Measurements from ENCODE around the gene CC2D2A. TPM values are rescaled to one million over a fixed set of nuclear protein-coding genes. Genes with fewer than 3 reads are reported as not detected.

CC2D2A gene
- total RNA-seq, 1 experiment from 2014 or later: 10.2 TPM

GRCh38 chr4:15563871-15564270, 94.2 kb downstream of the CC2D2A start:
- DNase-seq (ENCODE audit: low spot score) (no peak), ATAC-seq (no peak)
- TF ChIP-seq ZNF317 (CRISPR knock-in tag; IDR thresholded peaks at IDR 0.05; ENCODE audit: borderline replicate concordance, low read depth): no peak
- no peak for TF ChIP-seq GABPB1 (CRISPR knock-in tag; IDR thresholded peaks at IDR 0.05)
- TF ChIP-seq RELA (CRISPR knock-in tag; IDR thresholded peaks at IDR 0.05; ENCODE audit: borderline replicate concordance): no peak
- no peak for TF ChIP-seq ELF4 (CRISPR knock-in tag; IDR thresholded peaks at IDR 0.05; ENCODE audit: low read depth)
- no peak for TF ChIP-seq EMX1 (CRISPR knock-in tag; IDR thresholded peaks at IDR 0.05)
- TF ChIP-seq ESRRA (CRISPR knock-in tag; IDR thresholded peaks at IDR 0.05; ENCODE audit: borderline replicate concordance): no peak
- no peak for TF ChIP-seq ZNF671 (CRISPR knock-in tag; IDR thresholded peaks at IDR 0.05)
- TF ChIP-seq PRRX2 (CRISPR knock-in tag; IDR thresholded peaks at IDR 0.05): no peak
- TF ChIP-seq JAZF1 (CRISPR knock-in tag; IDR thresholded peaks at IDR 0.05): no peak
- TF ChIP-seq ZNF121 (CRISPR knock-in tag; IDR thresholded peaks at IDR 0.05): no peak
- no peak for TF ChIP-seq CREM (CRISPR knock-in tag; IDR thresholded peaks at IDR 0.05)
- no peak for TF ChIP-seq ZNF396 (CRISPR knock-in tag; IDR thresholded peaks at IDR 0.05; ENCODE audit: borderline replicate concordance)
- no peak for TF ChIP-seq HMGA2 (CRISPR knock-in tag; IDR thresholded peaks at IDR 0.05)
- TF ChIP-seq GTF2I (CRISPR knock-in tag; conservative IDR thresholded peaks at IDR 0.05): no peak
- no peak for TF ChIP-seq ZNF281 (CRISPR knock-in tag; IDR thresholded peaks at IDR 0.05)
- no peak for TF ChIP-seq SOX15 (CRISPR knock-in tag; IDR thresholded peaks at IDR 0.05)
- no peak for TF ChIP-seq USF2 (CRISPR knock-in tag; IDR thresholded peaks at IDR 0.05)
- no peak for TF ChIP-seq ERG (CRISPR knock-in tag; IDR thresholded peaks at IDR 0.05)
- no peak for TF ChIP-seq JUN (CRISPR knock-in tag; IDR thresholded peaks at IDR 0.05)
- TF ChIP-seq ZNF416 (CRISPR knock-in tag; IDR thresholded peaks at IDR 0.05): no peak
- ChIA-PET CTCF (no interaction called here), POLR2A (no interaction called here)
- peaks cover 21% of the 10 kb centered on the region for H3K36me3 Mint-ChIP-seq
- no peak overlapping the region for H3K27ac Mint-ChIP-seq
- H3K4me3 Mint-ChIP-seq: no peak overlapping the region
- no peaks in the 10 kb centered on the region for H3K4me1 Mint-ChIP-seq
- no peaks in the 10 kb centered on the region for H3K9me3 Mint-ChIP-seq
- H3K27me3 Mint-ChIP-seq (ENCODE audit: low read depth): no peaks in the 10 kb centered on the region

- Mint-ChIP-seq H3K27me3 (ENCODE audit: low read depth) (no peaks in the 10 kb centered on the region), H3K4me1 (no peaks in the 10 kb centered on the region), H3K4me3 (no peak overlapping the region), H3K36me3 (peaks cover 31% of the 10 kb centered on the region), H3K9me3 (no peaks in the 10 kb centered on the region), H3K27ac (no peak overlapping the region)
- DNase-seq (ENCODE audit: low spot score) (no peak), ATAC-seq (no peak)
- POLR2A ChIA-PET: no interaction called here
- no peak for TF ChIP-seq ZNF512 (CRISPR knock-in tag; IDR thresholded peaks at IDR 0.05; ENCODE audit: borderline replicate concordance)
- TF ChIP-seq NR2C2 (CRISPR knock-in tag; IDR thresholded peaks at IDR 0.05): no peak
- no peak for TF ChIP-seq ZNF138 (CRISPR knock-in tag; conservative IDR thresholded peaks at IDR 0.05)
- TF ChIP-seq ARID4B (CRISPR knock-in tag; IDR thresholded peaks at IDR 0.05; ENCODE audit: borderline replicate concordance): no peak
- TF ChIP-seq TP53 (CRISPR knock-in tag; IDR thresholded peaks at IDR 0.05): no peak
- no peak for TF ChIP-seq ZNF232 (CRISPR knock-in tag; IDR thresholded peaks at IDR 0.05)
- CTCF ChIA-PET: no interaction called here
Measured at GRCh38 chr4:15568821-15569220, 99.1 kb downstream of the CC2D2A start.

Measured in WTC11 (cell line).